ENCODE data around the gene PPP2R5B. TPM values are rescaled to one million over a fixed set of nuclear protein-coding genes. Genes with fewer than 3 reads are reported as not detected.
A peak's percentile ranks its signal among the peaks of the same experiment; 100 is the strongest.

The PPP2R5B gene
- polyA plus RNA-seq, 5 donors = 10.4 to 18.2 (median 13.5) TPM

- no peak for DNase-seq
These were observed 36.1 kb upstream of the PPP2R5B start for GRCh38 chr11:64888406-64888728.

- no peak for DNase-seq
These were observed 35.6 kb upstream of the PPP2R5B start for GRCh38 chr11:64888729-64889511.

GRCh38 chr11:64890522-64890939, 34.0 kb upstream of the PPP2R5B start:
- no peak for DNase-seq

- no peak for DNase-seq
These were observed 33.2 kb upstream of the PPP2R5B start for GRCh38 chr11:64891215-64891848.

DNA sequence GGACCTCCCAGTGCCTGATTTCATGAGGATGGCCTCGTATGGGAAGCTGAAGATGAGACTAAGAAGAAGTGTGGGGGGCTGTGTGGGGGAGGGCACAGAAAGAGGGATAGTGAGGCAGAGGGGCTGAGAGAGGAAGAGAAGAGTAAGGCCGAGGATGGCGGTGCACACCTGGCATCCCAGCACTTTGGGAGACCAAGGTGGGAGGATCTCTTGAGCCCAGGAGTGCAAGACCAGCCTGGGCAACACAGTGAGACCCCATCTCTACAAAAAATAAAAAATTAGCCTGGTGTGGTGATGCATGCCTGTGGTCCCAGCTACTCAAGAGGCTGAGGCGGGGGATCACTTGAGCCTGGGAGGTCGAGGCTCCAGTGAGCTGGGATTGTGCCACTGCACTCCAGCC, 32.6 kb upstream of the PPP2R5B start:
- DNase-seq = no peak

DNA sequence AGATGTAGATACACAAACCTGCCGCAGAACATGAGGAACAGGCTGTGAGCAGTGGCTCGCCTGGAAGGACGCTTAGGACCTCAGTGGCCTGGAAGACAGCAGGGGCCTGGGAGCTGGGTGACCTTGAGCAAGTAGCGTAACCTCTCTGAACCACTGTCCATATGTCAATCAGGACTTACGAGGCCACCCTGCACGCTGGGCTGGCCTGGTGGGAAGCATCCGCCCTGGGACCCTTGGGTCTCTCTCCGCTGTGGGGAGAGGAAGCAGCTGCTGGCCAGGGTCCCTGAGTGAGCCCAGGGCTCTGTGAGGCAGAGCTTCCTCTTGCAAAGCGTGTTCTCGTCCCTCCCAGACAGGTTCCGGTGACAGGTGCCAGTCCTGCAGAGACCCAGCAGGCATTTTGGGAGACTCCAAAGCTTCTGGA, 32.1 kb upstream of the PPP2R5B start:
- no peak for DNase-seq

DNA sequence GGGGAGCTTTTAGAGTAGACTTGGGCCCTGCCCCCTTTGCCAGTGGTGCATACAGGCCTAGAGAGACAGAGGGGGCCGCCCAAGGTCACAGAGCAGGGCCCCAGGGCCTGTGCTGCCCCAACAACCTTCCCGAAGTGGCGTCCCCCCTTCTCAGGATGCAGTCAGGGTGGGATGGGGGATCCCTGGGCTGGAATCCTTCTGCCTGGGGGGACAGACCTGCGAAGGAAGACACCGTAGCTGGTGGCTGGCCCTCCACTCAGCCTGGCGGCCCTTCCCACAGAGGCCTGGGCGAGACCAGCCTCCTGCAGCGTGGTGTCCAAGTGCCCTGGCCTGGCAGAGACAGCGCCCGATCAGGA, 31.7 kb upstream of the PPP2R5B start:
- no peak for DNase-seq

DNA sequence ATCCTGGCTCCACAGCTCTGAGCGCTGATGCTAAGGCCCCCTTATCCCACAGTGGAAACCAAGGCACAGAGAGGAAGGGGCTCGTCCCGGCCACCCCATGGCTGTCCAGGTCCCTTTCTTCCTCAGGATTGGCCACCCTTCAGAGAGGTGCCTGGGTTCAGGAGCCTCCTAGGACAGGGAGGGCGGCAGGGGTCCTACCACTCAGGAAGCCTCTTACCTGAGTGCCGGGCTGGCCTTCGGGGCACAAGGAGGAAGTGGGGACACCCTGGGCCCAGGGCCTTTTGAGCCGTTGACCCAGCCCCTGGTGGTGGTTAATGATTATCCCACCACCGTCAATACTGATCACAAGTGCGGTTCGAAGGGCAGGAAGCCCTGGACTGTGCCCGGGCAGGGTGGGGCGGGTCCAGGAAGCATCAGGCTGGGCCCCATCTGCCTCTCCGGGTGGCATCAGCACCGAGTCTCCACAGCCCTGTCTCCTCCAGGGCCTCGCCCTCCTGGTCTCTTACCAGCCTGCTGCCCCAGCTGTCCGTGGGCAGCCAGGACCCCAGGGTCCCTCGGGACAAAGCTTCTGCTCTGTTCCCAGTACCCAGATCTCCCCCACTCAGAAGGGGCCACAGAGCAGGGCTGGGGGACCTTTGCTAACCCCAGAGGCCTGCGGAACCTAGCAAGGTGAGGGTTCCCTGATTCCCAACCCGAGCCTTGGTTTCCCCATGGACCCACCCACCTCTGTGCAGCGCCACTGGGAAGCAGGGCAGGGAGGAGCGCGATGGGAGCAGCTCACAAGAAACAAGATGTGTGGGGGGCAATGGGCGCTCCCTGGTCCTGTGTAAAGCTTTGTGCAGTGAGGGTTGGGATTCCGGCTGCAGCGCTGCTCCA, 31.1 kb upstream of the PPP2R5B start:
- DNase-seq = no peak

DNA sequence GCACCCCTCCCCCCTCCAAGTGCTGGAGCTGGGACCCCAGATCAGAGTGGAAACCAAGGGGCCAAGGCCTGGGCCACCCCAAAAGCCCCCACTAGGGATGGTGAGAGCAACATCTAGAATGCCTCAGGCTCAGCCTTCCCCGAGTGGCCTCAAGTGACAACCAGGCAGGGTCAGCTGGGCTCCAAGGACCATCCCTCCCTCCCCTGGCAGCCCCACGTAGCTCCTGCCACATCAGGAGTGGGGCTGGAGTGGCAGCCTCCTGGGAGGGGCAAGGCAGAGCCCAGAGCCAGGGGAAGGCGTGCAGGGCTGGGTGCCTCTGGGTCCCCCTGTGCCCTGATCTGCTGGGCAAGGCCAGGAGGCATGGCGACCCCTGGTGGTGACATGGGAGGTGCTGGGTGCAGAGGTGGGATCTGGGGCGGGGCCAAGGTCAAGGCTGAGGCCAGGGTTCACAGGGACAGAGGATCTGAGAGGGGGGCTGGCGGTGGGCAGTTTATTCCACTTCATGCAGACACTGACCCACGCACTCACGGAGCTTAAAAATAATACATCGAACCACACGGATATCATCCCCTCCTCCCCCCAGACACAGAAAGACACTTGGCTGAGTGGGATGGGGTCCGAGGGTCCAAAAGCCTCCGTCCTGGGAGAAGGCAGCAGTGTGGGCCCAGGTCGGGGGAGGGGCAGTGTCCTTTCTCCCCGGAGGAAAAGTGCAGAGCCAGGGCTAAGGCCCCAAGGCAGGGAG, 30.2 kb upstream of the PPP2R5B start:
- peak; percentile 49 to 58 for DNase-seq

- DNase-seq = no peak
These were observed 29.6 kb upstream of the PPP2R5B start for GRCh38 chr11:64894812-64895452.

GRCh38 chr11:64896448-64897022, 28.0 kb upstream of the PPP2R5B start:
- no peak for DNase-seq

DNA sequence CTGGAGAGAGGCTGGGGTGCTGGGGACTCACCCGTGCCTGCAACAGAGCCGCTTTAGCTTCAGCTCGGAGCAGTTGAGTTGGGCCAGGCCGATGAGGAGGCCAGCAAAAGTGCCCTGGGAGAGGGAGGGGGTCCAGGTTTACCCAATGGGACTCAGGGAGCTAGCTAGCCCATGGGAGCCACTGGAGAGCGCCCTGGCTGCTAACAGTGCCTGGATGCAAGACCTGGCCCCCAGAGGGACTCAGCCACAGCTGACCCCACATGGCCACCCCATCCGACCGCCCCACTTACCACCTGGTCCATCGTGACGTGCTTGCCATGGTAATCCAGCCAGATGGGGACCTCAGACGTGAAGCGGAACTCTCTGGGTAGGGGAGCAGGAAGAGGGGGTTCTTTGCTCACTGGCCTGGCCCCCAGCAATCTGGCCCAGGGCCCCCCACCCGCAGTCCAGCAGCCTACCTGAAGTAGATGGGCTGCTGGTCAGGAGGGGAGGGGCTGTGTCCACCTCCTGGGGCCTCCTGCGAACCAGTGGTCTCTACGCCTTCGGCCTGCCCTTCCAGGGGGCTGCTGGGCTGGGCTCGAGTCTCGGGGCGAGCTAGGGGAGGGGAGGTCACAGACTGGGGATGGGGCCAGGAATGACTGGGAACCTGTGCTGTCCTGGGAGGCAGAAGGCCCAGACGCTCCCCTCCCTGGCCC, 27.0 kb upstream of the PPP2R5B start:
- no peak for DNase-seq

- no peak for DNase-seq
These were observed 26.4 kb upstream of the PPP2R5B start for GRCh38 chr11:64898076-64898445.

- DNase-seq = no peak
These were observed 25.9 kb upstream of the PPP2R5B start for GRCh38 chr11:64898541-64898940.

DNA sequence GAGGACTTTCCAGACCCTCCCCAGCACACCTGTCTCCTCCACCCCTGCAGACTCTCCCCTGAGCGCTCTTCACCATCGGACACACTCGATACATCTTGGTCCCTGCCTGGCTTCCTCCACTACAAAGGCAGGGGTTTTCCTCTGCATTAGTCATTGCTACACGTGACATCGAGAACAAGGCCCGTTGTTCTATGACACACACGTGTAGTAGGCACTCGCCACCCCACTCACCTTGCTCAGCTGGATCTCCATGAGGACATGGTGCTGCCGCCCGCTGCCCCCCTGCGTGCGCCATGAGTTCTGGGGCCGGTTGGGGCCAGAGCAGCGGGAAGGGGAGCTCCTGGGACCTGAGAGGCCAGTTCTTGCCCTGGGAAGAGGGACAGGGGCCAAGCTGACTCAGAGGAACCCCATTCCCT, 24.2 kb upstream of the PPP2R5B start:
- DNase-seq = no peak

GRCh38 chr11:64900774-64901173, 23.7 kb upstream of the PPP2R5B start:
- DNase-seq = no peak

GRCh38 chr11:64902102-64902900, 22.2 kb upstream of the PPP2R5B start:
- no peak for DNase-seq

- no peak for DNase-seq
These were observed 21.1 kb upstream of the PPP2R5B start for GRCh38 chr11:64903291-64903833.
